Measurements from ENCODE around the gene CLEC4D. TPM values are rescaled to one million over a fixed set of nuclear protein-coding genes. Genes with fewer than 3 reads are reported as not detected.

The CLEC4D gene
- total and polyA plus RNA-seq, 2 of the 8 experiments (the other 6 are each of a cell fraction or from before 2014, with no cell fraction given), result 0.14 TPM; not detected in 1

DNA sequence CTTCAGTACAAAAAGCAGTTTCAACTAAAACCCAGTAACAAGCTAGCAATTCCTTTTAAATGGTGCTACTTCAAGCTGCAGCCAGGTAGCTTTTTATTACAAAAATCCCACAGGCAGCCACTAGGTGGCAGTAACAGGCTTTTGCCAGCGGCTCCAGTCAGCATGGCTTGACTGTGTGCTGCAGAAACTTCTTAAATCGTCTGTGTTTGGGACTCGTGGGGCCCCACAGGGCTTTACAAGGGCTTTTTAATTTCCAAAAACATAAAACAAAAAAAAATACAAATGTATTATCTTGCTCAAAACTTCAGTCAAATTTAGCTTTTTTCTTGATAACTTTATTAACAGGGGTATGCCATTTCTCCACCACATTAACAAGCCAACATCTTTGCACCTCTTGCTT lies 31.0 kb downstream of the CLEC4D start:
- no peak overlapping the region for H2BK20ac ChIP-seq (ENCODE audit: low read length)
- H2BK12ac ChIP-seq (ENCODE audit: low read depth, low read length), result no peak overlapping the region
- H3K4me2 ChIP-seq (ENCODE audit: insufficient read depth in 1 of 2, low read depth in 2 of 2, low read length in 2 of 2), result no peak overlapping the region
- no peak overlapping the region for H4K5ac ChIP-seq (ENCODE audit: insufficient read length, low read depth, low read length)
- no peak overlapping the region for H3K9ac ChIP-seq (replicated peaks in 1 of 4; ENCODE audit: extremely low read depth in 1 of 4, low read depth in 3 of 4, low read length in 3 of 4)
- H2AK5ac ChIP-seq (ENCODE audit: low read depth, low read length), result no peak overlapping the region
- no peak overlapping the region for H3K14ac ChIP-seq (ENCODE audit: insufficient read length)
- POLR2A ChIA-PET (ENCODE audit: partially characterized antibody), result interaction anchor here (0.6 to 1.0 kb wide), 2 partner anchors 12 to 23 kb away, joined by 3 read pairs; no protein-coding TSS in a partner anchor
- H3K4me3 ChIP-seq (ENCODE audit: extremely low read depth in 1 of 4, insufficient read depth in 2 of 4, low read depth in 3 of 4, low read length in 4 of 4), result no peak overlapping the region
- no peak overlapping the region for H4K91ac ChIP-seq (replicated peaks; ENCODE audit: insufficient read length, low read length)
- no peak overlapping the region for H2BK120ac ChIP-seq (replicated peaks; ENCODE audit: low read depth, low read length)
- H3K23me2 ChIP-seq (ENCODE audit: low read depth, low read length), result no peaks in the 10 kb centered on the region
- no peak overlapping the region for H4K8ac ChIP-seq (ENCODE audit: extremely low read depth, insufficient read depth, low read length)
- H3K27ac ChIP-seq (ENCODE audit: low read depth, low read length), result no peak overlapping the region
- no peaks in the 10 kb centered on the region for H4K20me1 ChIP-seq (replicated peaks in 1 of 2; ENCODE audit: control insufficient read depth in 1 of 2, insufficient read depth in 2 of 2, low read length in 2 of 2)
- H3K18ac ChIP-seq (ENCODE audit: extremely low read depth, low read length), result no peak overlapping the region
- H3K9me3 ChIP-seq (ENCODE audit: insufficient read depth in 2 of 2, low read depth in 1 of 2, low read length in 1 of 2), result no peaks in the 10 kb centered on the region
- no peaks in the 10 kb centered on the region for H3K27me3 ChIP-seq (replicated peaks in 1 of 4; ENCODE audit: control insufficient read depth in 3 of 4, extremely low read depth in 1 of 4, insufficient read depth in 3 of 4, low read length in 3 of 4)
- no peak overlapping the region for H2BK5ac ChIP-seq (ENCODE audit: low read depth, low read length)
- H2AFZ ChIP-seq (ENCODE audit: low read length), result peak overlapping the region; percentile 71
- no peak overlapping the region for H3K23ac ChIP-seq (ENCODE audit: insufficient read length)
- WGBS, 2 experiments (ENCODE audit: extremely low coverage in 1 of 2, insufficient coverage in 1 of 2, insufficient read length in 1 of 2, insufficient replicate concordance in 2 of 2, low coverage in 1 of 2, low lambda C conversion rate in 2 of 2, missing lambda C conversion rate in 1 of 2), result 28% methylated on average over 3 of the region's 3 CpGs; no CpG with 5 or more reads in 1 of the 2 experiments
- no peaks in the 10 kb centered on the region for H3K4me1 ChIP-seq (replicated peaks in 1 of 4; ENCODE audit: control insufficient read depth in 3 of 4, insufficient read depth in 4 of 4, low read length in 3 of 4)
- TF ChIP-seq RAD21 (IDR thresholded peaks at IDR 0.05 in 1 of 2, conservative IDR thresholded peaks at IDR 0.05 in 1 of 2; ENCODE audit: low read depth in 2 of 2, low read length in 2 of 2), result peak; percentile 80 to 86
- TF ChIP-seq, protein P1, sequence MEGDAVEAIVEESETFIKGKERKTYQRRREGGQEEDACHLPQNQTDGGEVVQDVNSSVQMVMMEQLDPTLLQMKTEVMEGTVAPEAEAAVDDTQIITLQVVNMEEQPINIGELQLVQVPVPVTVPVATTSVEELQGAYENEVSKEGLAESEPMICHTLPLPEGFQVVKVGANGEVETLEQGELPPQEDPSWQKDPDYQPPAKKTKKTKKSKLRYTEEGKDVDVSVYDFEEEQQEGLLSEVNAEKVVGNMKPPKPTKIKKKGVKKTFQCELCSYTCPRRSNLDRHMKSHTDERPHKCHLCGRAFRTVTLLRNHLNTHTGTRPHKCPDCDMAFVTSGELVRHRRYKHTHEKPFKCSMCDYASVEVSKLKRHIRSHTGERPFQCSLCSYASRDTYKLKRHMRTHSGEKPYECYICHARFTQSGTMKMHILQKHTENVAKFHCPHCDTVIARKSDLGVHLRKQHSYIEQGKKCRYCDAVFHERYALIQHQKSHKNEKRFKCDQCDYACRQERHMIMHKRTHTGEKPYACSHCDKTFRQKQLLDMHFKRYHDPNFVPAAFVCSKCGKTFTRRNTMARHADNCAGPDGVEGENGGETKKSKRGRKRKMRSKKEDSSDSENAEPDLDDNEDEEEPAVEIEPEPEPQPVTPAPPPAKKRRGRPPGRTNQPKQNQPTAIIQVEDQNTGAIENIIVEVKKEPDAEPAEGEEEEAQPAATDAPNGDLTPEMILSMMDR (IDR thresholded peaks at IDR 0.05; ENCODE audit: control extremely low read depth in 1 of 3, insufficient read depth in 1 of 3, low read depth in 1 of 3, low read length in 3 of 3), result peak; percentile 39 to 87 (median 79)
- no peak for TF ChIP-seq CREB1 (IDR thresholded peaks at IDR 0.05)
- H3K36me3 ChIP-seq (ENCODE audit: control insufficient read depth in 2 of 4, insufficient read depth in 4 of 4, low read length in 3 of 4), result no peaks in the 10 kb centered on the region
- H3K4ac ChIP-seq (replicated peaks; ENCODE audit: insufficient read length, low read depth, low read length), result no peak overlapping the region
- no peaks in the 10 kb centered on the region for H3K79me1 ChIP-seq (ENCODE audit: low read depth, low read length)
- no peak overlapping the region for H2BK15ac ChIP-seq (ENCODE audit: low read length)
- FAIRE-seq (peak; percentile 83), DNase-seq (ENCODE audit: low read depth in 1 of 2, low spot score in 2 of 2) (peak; percentile 71 to 87)
- no peaks in the 10 kb centered on the region for H3K79me2 ChIP-seq (ENCODE audit: control insufficient read depth in 1 of 2, insufficient read depth in 2 of 2, low read length in 2 of 2)
- CTCF ChIA-PET (ENCODE audit: partially characterized antibody), result interaction anchor here (0.6 to 2.8 kb wide), 76 partner anchors 8 to 1650 kb away, joined by 3 to 39 read pairs (median 5); partner anchors contain the start of gene AICDA
- no peak overlapping the region for H3K56ac ChIP-seq (replicated peaks; ENCODE audit: insufficient read length, low read depth, low read length)

All from H1 (cell line).